ENCODE measurements around the gene TECR.

- TF ChIP-seq CTCF (IDR thresholded peaks at IDR 0.05 in 2 of 3, conservative IDR thresholded peaks at IDR 0.05 in 1 of 3; ENCODE audit: insufficient read depth in 2 of 3, low read depth in 1 of 3, low read length in 3 of 3): no peak
- TF ChIP-seq NR2F6 (CRISPR knock-in tag; IDR thresholded peaks at IDR 0.05): no peak
- no peak for TF ChIP-seq RB1 (IDR thresholded peaks at IDR 0.05; ENCODE audit: low read depth)
- no peak for TF ChIP-seq TCF15 (CRISPR knock-in tag; IDR thresholded peaks at IDR 0.05)
- TF ChIP-seq ZNF639 (CRISPR knock-in tag; conservative IDR thresholded peaks at IDR 0.05 in 1 of 2, IDR thresholded peaks at IDR 0.05 in 1 of 2): no peak
- no peak for TF ChIP-seq ZNF232 (CRISPR knock-in tag; IDR thresholded peaks at IDR 0.05)
- TF ChIP-seq REST (IDR thresholded peaks at IDR 0.05; ENCODE audit: borderline replicate concordance): no peak
- no peak for TF ChIP-seq REST (CRISPR knock-in tag; IDR thresholded peaks at IDR 0.05; ENCODE audit: low read depth)
- TF ChIP-seq RAD21 (CRISPR knock-in tag; conservative IDR thresholded peaks at IDR 0.05 in 1 of 2, IDR thresholded peaks at IDR 0.05 in 1 of 2): no peak
- no peak for TF ChIP-seq TAF1 (IDR thresholded peaks at IDR 0.05; ENCODE audit: control insufficient read depth, extremely low read depth, insufficient read depth, low read length, severe bottlenecking)
- no peak for TF ChIP-seq CHD2 (IDR thresholded peaks at IDR 0.05; ENCODE audit: low read depth, low read length)
- TF ChIP-seq HDAC2 (IDR thresholded peaks at IDR 0.05): no peak
- TF ChIP-seq E2F6 (IDR thresholded peaks at IDR 0.05; ENCODE audit: borderline replicate concordance in 1 of 2, extremely low read depth in 1 of 2, insufficient read depth in 1 of 2, insufficient read length in 1 of 2, low read depth in 1 of 2, low read length in 1 of 2, poor library complexity in 1 of 2, severe bottlenecking in 1 of 2): no peak
These were observed 41.8 kb upstream of the TECR start for GRCh38 chr19:14487370-14488125.
